ENCODE data around the gene BRD2. TPM values are rescaled to one million over a fixed set of nuclear protein-coding genes. Genes with fewer than 3 reads are reported as not detected.

The BRD2 gene
- polyA plus RNA-seq, 2 of the 4 experiments (the other 2 are of a cell fraction): 92.5 to 153 TPM

- FAIRE-seq: no peak
Measured at GRCh38 chr6:32971242-32971580, 2.8 kb downstream of the BRD2 start.

GRCh38 chr6:32971581-32972352 is 3.4 kb downstream of the BRD2 start:
- POLR2A ChIA-PET: interaction anchor here (0.5 to 5.0 kb wide), 28 partner anchors 8 to 844 kb away, joined by 3 to 127 read pairs (median 6); partner anchors contain the start of genes ATF6B, B3GALT4, HLA-DMA and HLA-DMB
- WGBS (ENCODE audit: missing lambda C conversion rate): 1% methylated on average over 34 of the region's 58 CpGs
- H3K4me3 ChIP-seq: peak overlapping the region; percentile 72
- H3K4me2 ChIP-seq: peak overlapping the region; percentile 95
- no peak for FAIRE-seq
- ATAC-seq: peak; percentile 49 to 70
- no peaks in the 10 kb centered on the region for H3K9me3 ChIP-seq
- CTCF ChIA-PET: interaction anchor here (0.7 to 4.8 kb wide), 10 partner anchors 8 to 276 kb away, joined by 3 to 52 read pairs (median 4); partner anchors contain the start of genes HLA-DMA and TAP2
- peak overlapping the region; percentile 99 to 100 for H3K27ac ChIP-seq
- peaks cover 22% of the 10 kb centered on the region for H3K4me1 ChIP-seq
- DNase-seq (ENCODE audit: low read depth in 1 of 2, low spot score in 1 of 2): peak; percentile 79 to 99
- TF ChIP-seq CEBPB (IDR thresholded peaks at IDR 0.05) (no peak; a peak in 1 of 4 replicates), RCOR1 (IDR thresholded peaks at IDR 0.05; ENCODE audit: low read depth, low read length) (no peak), CBX2 (IDR thresholded peaks at IDR 0.05; ENCODE audit: borderline replicate concordance, low read depth) (no peak), FOSB (CRISPR knock-in tag; IDR thresholded peaks at IDR 0.05) (peak; percentile 63; the same call in 1 of the 2 replicates), ZFP36 (IDR thresholded peaks at IDR 0.05; ENCODE audit: borderline replicate concordance, partially characterized antibody) (no peak), KDM5A (IDR thresholded peaks at IDR 0.05) (no peak), HOXA7 (CRISPR knock-in tag; IDR thresholded peaks at IDR 0.05) (peak; percentile 74; the same call in 1 of the 2 replicates), JUN (IDR thresholded peaks at IDR 0.05) (peak; percentile 98 to 99), RARB (CRISPR knock-in tag; IDR thresholded peaks at IDR 0.05) (no peak), USF2 (IDR thresholded peaks at IDR 0.05) (peak; percentile 39; the same call in 1 of the 2 replicates), TP53 (CRISPR knock-in tag; IDR thresholded peaks at IDR 0.05) (no peak), NPAS2 (CRISPR knock-in tag; IDR thresholded peaks at IDR 0.05; ENCODE audit: borderline replicate concordance) (no peak), HOXB13 (CRISPR knock-in tag; IDR thresholded peaks at IDR 0.05; ENCODE audit: low read depth) (no peak), KDM1A (IDR thresholded peaks at IDR 0.05; ENCODE audit: low read depth) (no peak), MAFK (IDR thresholded peaks at IDR 0.05; ENCODE audit: partially characterized antibody) (no peak), BHLHE40 (IDR thresholded peaks at IDR 0.05; ENCODE audit: low read depth, low read length) (no peak), CHD2 (IDR thresholded peaks at IDR 0.05; ENCODE audit: low read length, partially characterized antibody) (no peak), NFE2L2 (conservative IDR thresholded peaks at IDR 0.05; ENCODE audit: low read length) (no peak), ELK1 (IDR thresholded peaks at IDR 0.05; ENCODE audit: low read depth, low read length) (no peak), FOXS1 (CRISPR knock-in tag; IDR thresholded peaks at IDR 0.05) (no peak), SREBF2 (IDR thresholded peaks at IDR 0.05) (no peak), PBX3 (IDR thresholded peaks at IDR 0.05) (peak; percentile 57; the same call in 1 of the 2 replicates), NR3C1 (IDR thresholded peaks at IDR 0.05) (no peak), ZSCAN20 (CRISPR knock-in tag; IDR thresholded peaks at IDR 0.05) (no peak), E2F6 (IDR thresholded peaks at IDR 0.05; ENCODE audit: borderline replicate concordance, low read depth) (peak; percentile 97), MAZ (IDR thresholded peaks at IDR 0.05; ENCODE audit: borderline replicate concordance, low read depth, low read length) (peak; percentile 23; the same call in 1 of the 2 replicates), EP300 (IDR thresholded peaks at IDR 0.05) (no peak), TFCP2L1 (CRISPR knock-in tag; IDR thresholded peaks at IDR 0.05) (peak; percentile 94; the same call in 1 of the 2 replicates), JUNB (IDR thresholded peaks at IDR 0.05) (no peak), CBX8 (IDR thresholded peaks at IDR 0.05) (no peak), ESRRA (IDR thresholded peaks at IDR 0.05; ENCODE audit: borderline replicate concordance, low read length) (no peak), ATOH8 (CRISPR knock-in tag; IDR thresholded peaks at IDR 0.05; ENCODE audit: low read depth) (no peak)

More at GRCh38 chr6:32971242-32971580, 2.8 kb downstream of the BRD2 start:
- Histone ChIP-seq H3K4me2 (peak overlapping the region; percentile 95), H3K4me1 (peaks cover 22% of the 10 kb centered on the region), H3K27ac (peak overlapping the region; percentile 99 to 100), H3K4me3 (peak overlapping the region; percentile 71), H3K9me3 (no peaks in the 10 kb centered on the region)
- ATAC-seq (no peak), DNase-seq (ENCODE audit: low read depth in 1 of 2, low spot score in 1 of 2) (no peak)
- WGBS (ENCODE audit: missing lambda C conversion rate): 2% methylated on average over 14 of the region's 15 CpGs
- no peak for TF ChIP-seq MAFK (IDR thresholded peaks at IDR 0.05; ENCODE audit: partially characterized antibody)
- TF ChIP-seq CHD4 (IDR thresholded peaks at IDR 0.05; ENCODE audit: borderline replicate concordance): no peak
- no peak for TF ChIP-seq CEBPB (IDR thresholded peaks at IDR 0.05)
- no peak for TF ChIP-seq POLR2AphosphoS2 (conservative IDR thresholded peaks at IDR 0.05; ENCODE audit: low read length)
- 0 out of 2 replicates have a peak, but pooled peaks have one; percentile 17 for TF ChIP-seq RARB (CRISPR knock-in tag; IDR thresholded peaks at IDR 0.05)
- peak; percentile 1; the same call in 1 of the 2 replicates for TF ChIP-seq TFCP2L1 (CRISPR knock-in tag; IDR thresholded peaks at IDR 0.05)
- ChIA-PET POLR2A (interaction anchor here (0.7 to 5.0 kb wide), 20 partner anchors 8 to 843 kb away, joined by 4 to 127 read pairs (median 8); partner anchors contain the start of genes ATF6B, HLA-DMA, HLA-DMB and PSMB9), CTCF (interaction anchor here (0.8 to 4.8 kb wide), 5 partner anchors 9 to 277 kb away, joined by 3 to 52 read pairs (median 5); partner anchors contain the start of gene HLA-DMA)
